MV-4-11 (cell line): Measurements from ENCODE around the gene ADSS1.

Experiments
- DNase-seq: peaks from one replicate; lab custom pipeline; 2025; lab: John Stamatoyannopoulos, UW

The ADSS1 gene

DNA sequence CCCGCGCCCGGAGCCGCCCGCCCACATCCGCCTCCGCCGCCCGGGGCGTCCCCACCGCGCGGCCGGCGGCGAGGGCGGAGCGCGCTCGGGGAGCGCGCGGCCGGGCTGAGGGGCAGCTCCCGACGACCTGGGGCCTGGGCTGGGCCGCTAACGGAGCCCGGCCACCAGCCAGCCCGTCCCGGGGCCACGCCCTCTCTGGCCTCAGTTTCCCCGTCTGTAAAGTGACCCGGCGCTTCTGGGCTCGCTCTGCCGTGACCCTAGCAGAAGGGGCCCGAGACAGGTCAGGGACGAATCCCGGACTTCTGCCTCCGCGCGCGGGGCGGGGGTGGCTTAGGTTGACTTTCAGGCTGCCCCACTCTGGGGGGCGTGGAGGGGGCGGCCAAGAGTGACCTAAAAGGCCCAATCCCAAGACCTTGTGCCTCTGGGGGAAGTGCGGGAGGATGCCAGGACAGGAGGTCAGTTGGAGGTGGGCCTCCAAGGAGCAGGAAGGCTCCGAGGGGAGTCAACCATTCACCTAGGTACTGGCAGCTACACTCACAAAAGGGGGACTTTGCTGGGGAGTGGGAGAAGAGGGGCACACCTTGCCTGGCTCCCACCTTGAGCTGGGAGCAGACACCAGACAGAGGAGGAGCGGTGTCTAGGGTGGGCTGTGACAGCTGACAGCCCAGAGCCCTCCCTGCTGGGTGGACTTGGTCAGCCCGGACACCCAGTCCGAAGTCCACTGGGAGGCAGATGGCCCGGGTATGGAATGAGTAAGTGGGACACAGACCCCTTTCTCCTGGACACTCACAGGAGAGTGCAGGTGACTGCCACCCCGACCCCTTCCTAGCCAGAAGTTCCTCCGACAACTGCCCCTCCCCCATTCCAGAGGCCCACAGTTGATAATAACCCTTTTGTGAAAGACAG is 72.0 kb downstream of the ADSS1 start:
- no peak for DNase-seq

DNA sequence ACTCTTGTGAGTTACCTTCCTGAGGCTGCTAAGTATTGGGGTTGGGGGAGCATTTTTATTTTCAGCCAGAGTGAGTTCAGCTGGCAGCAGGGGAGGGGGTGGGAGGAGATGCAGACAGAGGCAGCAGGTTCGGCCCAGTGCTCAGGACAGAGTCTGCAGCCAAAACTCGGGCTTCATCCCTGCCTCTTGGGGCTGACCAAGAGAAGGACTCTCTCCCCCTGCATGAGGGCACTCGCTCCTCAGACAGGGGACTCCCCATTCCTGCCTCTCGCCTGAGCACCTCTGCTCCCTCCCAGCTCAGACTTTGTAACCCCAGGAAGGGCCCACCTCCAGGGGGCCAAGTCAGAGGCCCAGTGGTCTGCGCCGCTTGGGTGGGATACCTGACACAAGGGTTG is 72.7 kb downstream of the ADSS1 start:
- no peak for DNase-seq
